Activated T-cell treated with anti-CD3 and anti-CD28 coated beads for 4 hours (primary cell): ENCODE data around the gene THBS1.

ENCODE experiments used
- DNase-seq: peaks from one replicate; pipeline ENCODE4 v3.0.0-alpha.2; 2020

Gene THBS1

GRCh38 chr15:39580485-39581241 is at the start of gene THBS1:
Gene THBS1, plus strand, starts transcription at chr15:39581079. Its CDS starts 779 bp downstream, at chr15:39581858.
- DNase-seq: peak; percentile 49

- DNase-seq: no peak
These were observed 45.9 kb upstream of the THBS1 start for GRCh38 chr15:39534996-39535395.

GRCh38 chr15:39535466-39535865 is 45.4 kb upstream of the THBS1 start:
- no peak for DNase-seq

- DNase-seq: no peak
These were observed 41.9 kb upstream of the THBS1 start for GRCh38 chr15:39538936-39539335.

GRCh38 chr15:39539466-39539865 is 41.4 kb upstream of the THBS1 start:
- DNase-seq: no peak

GRCh38 chr15:39539973-39540558 is 40.8 kb upstream of the THBS1 start:
- DNase-seq: no peak

GRCh38 chr15:39542385-39543065 is 38.4 kb upstream of the THBS1 start:
- DNase-seq: no peak

GRCh38 chr15:39543651-39544050 is 37.2 kb upstream of the THBS1 start:
- no peak for DNase-seq

GRCh38 chr15:39546842-39547241 is 34.0 kb upstream of the THBS1 start:
- no peak for DNase-seq

GRCh38 chr15:39548561-39548960 is 32.3 kb upstream of the THBS1 start:
- no peak for DNase-seq

- DNase-seq: no peak
These were observed 31.0 kb upstream of the THBS1 start for GRCh38 chr15:39549912-39550311.

- no peak for DNase-seq
These were observed 29.4 kb upstream of the THBS1 start for GRCh38 chr15:39551476-39551875.

GRCh38 chr15:39552556-39552955 is 28.3 kb upstream of the THBS1 start:
- no peak for DNase-seq

- DNase-seq: no peak
These were observed 26.8 kb upstream of the THBS1 start for GRCh38 chr15:39553947-39554693.

GRCh38 chr15:39554746-39555387 is 26.0 kb upstream of the THBS1 start:
- DNase-seq: no peak

- no peak for DNase-seq
These were observed 25.0 kb upstream of the THBS1 start for GRCh38 chr15:39555885-39556284.

- DNase-seq: no peak
These were observed 24.4 kb upstream of the THBS1 start for GRCh38 chr15:39556461-39556860.

- DNase-seq: no peak
These were observed 22.5 kb upstream of the THBS1 start for GRCh38 chr15:39558421-39558820.

GRCh38 chr15:39564972-39565665 is 15.8 kb upstream of the THBS1 start:
- no peak for DNase-seq

GRCh38 chr15:39565851-39566250 is 15.0 kb upstream of the THBS1 start:
- DNase-seq: no peak

GRCh38 chr15:39573287-39573686 is 7.6 kb upstream of the THBS1 start:
- no peak for DNase-seq

GRCh38 chr15:39573844-39574243 is 7.0 kb upstream of the THBS1 start:
- no peak for DNase-seq
